ENCODE data around the gene FARP2.
"Not testable (repeated sequence)": the region's sequence is repeated elsewhere in the genome, so short reads cannot be mapped to it uniquely, and the experiment has no call there.

Gene FARP2

GRCh38 chr2:241368643-241369042 is 12.6 kb downstream of the FARP2 start:
- no peak for DNase-seq

DNA sequence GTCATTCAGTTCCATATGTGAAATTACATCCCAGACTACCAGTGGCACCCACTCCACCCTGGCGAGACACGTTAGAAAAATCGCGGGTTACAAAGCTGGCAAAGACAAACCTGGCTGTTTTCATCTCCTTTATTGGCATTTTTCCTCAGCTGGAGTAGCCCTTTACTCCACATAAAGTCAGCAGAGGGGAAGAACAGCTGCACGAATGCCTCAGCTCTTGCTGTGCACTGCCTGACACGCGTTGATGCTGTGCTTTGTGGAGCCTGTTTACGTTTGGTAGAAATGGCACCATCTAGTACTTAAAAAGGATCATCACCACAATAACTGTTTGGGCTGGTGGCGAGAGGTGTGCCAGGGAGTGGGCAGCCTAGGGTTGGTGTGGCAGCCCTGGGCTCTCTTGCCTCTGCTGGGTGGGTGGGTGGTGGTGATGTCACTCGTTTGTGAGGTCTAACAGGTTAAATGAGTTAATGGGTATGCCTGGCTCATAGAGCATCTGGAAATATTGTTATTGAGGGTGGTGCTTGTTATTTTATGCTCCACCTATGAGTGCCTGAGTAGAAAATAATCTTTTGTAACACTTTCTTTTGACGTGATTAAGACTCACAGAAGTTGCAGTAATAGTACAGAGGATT is 16.4 kb downstream of the FARP2 start:
- no peak for DNase-seq

- no peak for DNase-seq
Measured at GRCh38 chr2:241373446-241373845, 17.4 kb downstream of the FARP2 start.

GRCh38 chr2:241373906-241374305 is 17.8 kb downstream of the FARP2 start:
- not testable (repeated sequence) for DNase-seq

DNA sequence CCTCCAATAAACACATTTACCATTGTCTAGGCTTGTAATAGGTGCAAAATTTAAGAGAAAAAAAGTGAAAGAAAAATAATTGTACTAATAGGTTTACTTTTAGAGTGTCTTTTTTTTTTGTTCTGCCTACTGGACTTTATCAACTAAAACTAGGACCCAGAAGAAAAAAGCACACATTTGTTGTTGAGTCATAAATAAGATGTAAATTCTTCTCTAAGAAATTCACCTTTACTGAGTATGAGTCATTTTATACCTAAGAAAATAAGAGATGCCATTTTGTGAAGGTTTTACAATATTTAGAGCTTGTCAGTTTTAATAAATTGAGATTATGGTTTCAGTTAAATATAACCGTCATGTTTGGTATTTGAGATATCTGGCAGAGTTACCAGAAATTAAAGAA is 19.2 kb downstream of the FARP2 start:
- no peak for DNase-seq

GRCh38 chr2:241376808-241377207 is 20.7 kb downstream of the FARP2 start:
- DNase-seq = no peak

- DNase-seq = no peak
Measured at GRCh38 chr2:241378816-241379215, 22.7 kb downstream of the FARP2 start.

GRCh38 chr2:241379481-241380480 is 23.7 kb downstream of the FARP2 start:
- DNase-seq = no peak

DNA sequence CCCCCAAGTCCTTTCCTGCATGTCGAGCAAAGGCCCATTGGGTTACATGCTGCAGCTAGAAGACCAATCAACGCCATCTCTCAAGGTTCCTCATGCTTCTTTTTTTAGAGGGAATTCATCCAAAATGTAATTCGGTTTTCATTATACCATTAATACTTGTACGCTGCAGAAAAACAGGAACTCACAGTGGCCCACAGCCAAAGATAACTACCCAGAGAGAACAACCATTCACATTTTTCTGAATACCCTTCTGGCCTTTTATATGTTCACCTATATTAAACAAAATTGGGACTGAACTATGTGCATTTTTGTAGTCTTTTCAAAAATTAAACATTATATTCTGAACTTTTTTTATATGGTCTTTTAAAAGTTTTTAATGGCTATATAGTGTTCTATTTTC is 25.8 kb downstream of the FARP2 start:
- DNase-seq = no peak

GRCh38 chr2:241385450-241385849 is 29.4 kb downstream of the FARP2 start:
- not testable (repeated sequence) for DNase-seq

DNA sequence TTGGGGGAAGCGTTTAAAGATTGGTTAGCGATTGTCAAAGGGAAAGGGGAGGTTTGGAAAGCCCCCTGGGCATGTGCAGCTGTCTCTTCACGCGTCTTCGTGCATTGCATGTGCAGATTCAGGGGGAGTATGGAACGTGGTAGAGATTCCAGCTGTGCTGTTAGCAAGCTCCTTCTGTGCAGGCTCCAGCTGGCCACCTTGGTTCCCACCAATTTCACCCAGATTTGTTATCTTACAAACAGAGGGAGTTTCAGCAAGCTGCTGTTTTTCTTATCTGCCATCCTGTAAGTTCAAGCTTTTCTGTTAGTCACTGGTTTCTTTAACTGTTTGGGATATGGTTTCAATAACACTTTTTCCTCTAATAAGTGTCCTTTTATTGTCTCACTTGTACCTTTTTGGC is 30.4 kb downstream of the FARP2 start:
- DNase-seq = no peak

DNA sequence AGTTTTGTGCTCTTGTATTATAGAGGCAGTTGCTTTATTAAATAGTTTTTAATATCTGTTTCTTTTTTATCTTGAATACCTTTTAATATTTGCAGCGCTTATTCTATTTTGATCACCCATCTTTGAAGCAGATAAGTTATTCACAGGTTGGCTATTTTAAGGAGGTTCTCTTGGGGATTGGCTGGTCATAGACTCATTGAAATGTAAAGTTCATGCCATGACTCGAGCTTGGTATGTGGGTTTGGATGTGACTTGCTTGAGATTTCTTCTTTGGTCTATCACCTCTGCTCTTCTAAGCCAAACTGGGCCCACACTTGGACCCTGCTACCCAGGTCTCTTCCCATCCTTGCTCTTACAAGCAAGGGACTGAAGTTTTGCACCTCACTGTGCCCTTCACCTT is 33.6 kb downstream of the FARP2 start:
- no peak for DNase-seq

DNA sequence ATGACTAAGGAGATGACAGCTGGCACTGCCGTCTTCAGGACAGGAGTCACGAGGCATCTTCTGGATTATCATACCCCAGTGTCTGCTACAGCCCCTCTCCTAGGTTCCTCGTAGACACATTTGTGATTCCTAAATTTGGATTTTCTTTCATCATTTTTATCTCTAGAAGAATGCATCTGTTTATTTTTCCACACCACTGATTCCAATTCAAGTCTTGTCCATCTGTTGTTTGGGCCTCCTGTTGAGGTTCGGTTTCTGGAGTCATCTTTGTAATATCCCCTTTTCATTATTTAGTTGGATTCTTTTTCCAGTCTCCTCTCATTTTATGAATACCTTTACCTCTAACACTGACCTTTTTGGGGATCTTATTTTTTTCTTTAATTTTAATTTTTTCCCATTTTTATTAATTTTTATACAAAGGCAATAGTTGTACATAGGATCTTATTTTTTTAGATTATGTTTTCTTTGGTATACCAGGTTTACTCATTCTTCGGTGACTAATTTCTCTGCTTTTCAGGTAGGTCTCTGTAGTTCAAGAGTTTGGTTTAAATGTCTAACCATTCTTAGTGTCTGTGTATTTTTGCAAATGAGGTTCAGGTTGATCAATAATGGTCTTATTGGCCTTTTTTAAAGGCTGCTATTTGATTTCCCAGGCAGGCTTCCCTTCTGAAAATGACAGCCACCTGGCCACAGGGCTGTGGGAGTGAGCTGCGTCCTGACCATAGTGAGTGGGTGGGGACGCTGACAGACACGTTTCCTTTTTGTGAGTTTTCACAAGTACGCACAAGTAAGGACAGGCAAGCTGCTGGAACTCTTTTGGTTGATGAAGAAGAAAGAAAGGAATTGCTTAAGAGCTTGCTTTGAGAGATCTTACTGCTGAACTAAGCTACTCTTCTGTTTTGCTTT is 34.5 kb downstream of the FARP2 start:
- DNase-seq = no peak

DNA sequence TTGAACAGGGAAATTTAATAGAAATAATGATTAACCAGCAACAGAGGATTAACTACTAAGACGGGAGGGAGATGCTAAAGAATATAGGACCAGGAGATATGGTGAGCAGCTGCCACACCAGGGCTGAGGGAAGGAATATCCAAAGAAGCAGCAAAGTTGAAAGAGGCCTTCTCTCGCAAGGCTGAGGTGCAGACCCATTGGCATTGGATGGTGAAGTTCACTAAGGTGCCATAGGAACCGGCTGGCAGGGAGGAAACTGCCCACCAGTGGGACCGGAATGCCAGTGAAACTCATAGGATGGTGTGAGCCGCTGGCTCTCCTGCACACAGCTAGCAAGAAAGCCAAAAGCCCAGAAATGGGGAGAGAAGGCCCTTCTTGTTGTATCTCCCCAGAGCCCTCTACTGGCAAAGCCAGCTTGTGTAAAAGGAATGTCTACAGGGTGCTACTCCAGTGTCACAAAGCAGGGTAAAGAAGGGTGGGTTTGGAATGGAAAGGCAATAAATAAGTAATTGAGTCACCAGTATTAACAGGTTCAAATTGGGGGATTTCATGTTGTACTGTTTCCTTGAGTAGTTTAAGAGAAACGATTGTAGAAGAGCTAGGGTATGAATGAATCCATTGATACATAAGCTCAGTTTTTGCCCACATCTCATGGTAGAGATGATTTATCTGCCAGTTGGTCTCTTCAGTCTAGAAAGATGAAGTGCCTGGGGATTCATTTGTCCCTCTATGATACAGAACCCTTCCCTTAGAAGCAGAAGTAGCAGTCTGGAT is 36.0 kb downstream of the FARP2 start:
- DNase-seq = peak; percentile 30

DNA sequence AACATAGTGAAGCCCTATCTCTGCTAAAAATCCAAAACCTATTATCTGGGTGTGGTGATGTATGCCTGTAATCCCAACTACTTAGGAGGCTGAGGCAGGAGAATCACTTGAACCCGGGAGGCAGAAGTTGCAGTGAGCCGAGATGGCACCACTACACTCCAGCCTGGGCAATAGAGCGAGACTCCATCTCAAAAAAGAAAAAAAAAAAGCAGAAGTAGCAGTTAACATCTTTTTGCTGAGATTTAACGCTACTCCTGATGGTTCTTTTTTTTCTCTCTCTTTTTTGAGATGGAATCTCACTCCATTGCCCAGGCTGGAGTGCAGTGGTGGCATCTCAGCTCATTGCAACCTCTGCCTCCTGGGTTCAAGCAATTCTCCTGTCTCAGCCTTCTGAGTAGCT is 36.7 kb downstream of the FARP2 start:
- DNase-seq = not testable (repeated sequence)

GRCh38 chr2:241393524-241394196 is 37.6 kb downstream of the FARP2 start:
- DNase-seq = no peak

DNA sequence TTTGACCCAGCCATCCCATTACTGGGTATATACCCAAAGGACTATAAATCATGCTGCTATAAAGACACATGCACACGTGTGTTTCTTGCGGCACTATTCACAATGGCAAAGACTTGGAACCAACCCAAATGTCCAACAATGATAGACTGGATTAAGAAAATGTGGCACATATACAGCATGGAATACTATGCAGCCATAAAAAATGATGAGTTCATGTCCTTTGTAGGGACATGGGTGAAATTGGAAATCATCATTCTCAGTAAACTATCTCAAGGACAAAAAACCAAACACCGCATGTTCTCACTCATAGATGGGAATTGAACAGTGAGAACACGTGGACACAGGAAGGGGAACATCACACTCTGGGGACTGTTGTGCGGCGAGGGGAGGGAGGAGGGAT is 40.7 kb downstream of the FARP2 start:
- not testable (repeated sequence) for DNase-seq

- no peak for DNase-seq
Measured at GRCh38 chr2:241399941-241400922, 44.1 kb downstream of the FARP2 start.

DNA sequence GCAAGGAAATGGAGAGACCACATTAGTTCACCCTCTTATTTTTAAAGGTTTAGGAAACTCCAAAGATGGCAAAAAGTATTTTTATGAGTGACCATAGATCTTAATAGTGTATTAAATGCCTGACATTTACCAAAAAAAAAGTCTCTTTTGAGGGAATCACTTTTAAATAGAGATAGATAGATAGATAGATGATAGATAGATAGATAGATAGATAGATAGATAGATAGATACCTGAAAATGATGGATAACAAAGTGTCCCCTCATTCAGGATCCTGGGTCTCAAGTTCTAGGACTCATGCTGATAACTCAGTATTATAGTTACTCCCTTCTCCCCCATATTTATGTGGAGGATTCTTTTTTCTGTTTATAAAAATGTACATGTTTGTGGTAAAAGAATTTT is 52.8 kb downstream of the FARP2 start:
- no peak for DNase-seq

GRCh38 chr2:241410739-241411176 is 54.7 kb downstream of the FARP2 start:
- DNase-seq = no peak

All from CD4-positive, alpha-beta T cell treated with Interleukin-6 for 4 hours (primary cell).